ENCODE results near the gene NDUFA13.
A peak's percentile ranks its signal among the peaks of the same experiment; 100 is the strongest.

Gene NDUFA13

DNA sequence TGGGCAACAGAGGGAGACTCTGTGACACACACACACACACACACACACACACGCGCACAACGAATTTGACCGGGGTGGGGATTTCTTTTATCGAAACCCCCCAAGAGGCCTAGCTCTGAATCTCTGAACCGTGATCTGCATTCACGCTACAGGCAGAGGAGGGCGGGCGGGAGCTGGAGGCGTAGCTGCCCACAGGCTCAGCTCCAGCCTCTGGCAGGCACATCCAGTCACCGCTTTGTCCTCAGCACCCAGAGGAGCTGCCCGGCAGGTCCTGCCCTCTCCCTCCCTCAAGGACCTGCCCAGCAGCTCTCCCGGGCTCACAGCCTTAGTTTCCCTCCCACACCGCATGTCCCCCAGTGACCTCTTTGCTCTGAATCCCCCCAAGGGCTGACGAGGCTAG is 42.0 kb downstream of the NDUFA13 start:
- Mint-ChIP-seq H3K4me1 (peaks cover 23% of the 10 kb centered on the region), H3K27ac (no peak overlapping the region), H3K9me3 (no peaks in the 10 kb centered on the region), H3K4me3 (no peak overlapping the region), H3K36me3 (no peaks in the 10 kb centered on the region), H3K27me3 (no peaks in the 10 kb centered on the region)

- Mint-ChIP-seq H3K4me3 (no peak overlapping the region), H3K9me3 (no peaks in the 10 kb centered on the region), H3K4me1 (peaks cover 23% of the 10 kb centered on the region), H3K36me3 (no peaks in the 10 kb centered on the region), H3K27me3 (no peaks in the 10 kb centered on the region), H3K27ac (no peak overlapping the region)
Observed at GRCh38 chr19:19558636-19559035, 42.6 kb downstream of the NDUFA13 start.

DNA sequence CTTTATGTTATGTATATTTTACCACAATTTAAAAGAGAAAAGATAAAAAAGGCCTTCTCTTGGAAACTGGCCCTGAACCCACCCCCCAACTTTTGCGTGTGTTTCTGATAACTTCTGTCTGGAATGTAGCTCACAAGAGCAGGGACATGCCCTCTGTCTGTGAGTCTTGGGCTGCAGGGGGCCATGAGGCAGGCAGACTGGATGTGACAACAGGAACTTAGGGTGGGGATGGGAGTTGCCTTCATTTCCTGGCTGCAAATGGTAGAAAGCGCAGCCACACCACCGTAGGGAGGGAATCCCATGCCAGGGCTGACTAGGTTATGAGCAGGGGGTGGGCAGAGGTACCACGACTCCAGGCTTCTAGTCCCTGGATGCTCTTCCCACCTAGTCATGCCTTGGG is 43.9 kb downstream of the NDUFA13 start:
- no peak overlapping the region for H3K27ac Mint-ChIP-seq
- no peaks in the 10 kb centered on the region for H3K27me3 Mint-ChIP-seq
- H3K4me1 Mint-ChIP-seq = peaks cover 18% of the 10 kb centered on the region
- H3K4me3 Mint-ChIP-seq = no peak overlapping the region
- peaks cover under 1% of the 10 kb centered on the region for H3K36me3 Mint-ChIP-seq
- H3K9me3 Mint-ChIP-seq = no peaks in the 10 kb centered on the region

- Mint-ChIP-seq H3K4me1 (peaks cover 18% of the 10 kb centered on the region), H3K4me3 (no peak overlapping the region), H3K36me3 (peaks cover 3% of the 10 kb centered on the region), H3K27ac (no peak overlapping the region), H3K27me3 (no peaks in the 10 kb centered on the region), H3K9me3 (no peaks in the 10 kb centered on the region)
Observed at GRCh38 chr19:19561946-19562664, 46.1 kb downstream of the NDUFA13 start.

DNA sequence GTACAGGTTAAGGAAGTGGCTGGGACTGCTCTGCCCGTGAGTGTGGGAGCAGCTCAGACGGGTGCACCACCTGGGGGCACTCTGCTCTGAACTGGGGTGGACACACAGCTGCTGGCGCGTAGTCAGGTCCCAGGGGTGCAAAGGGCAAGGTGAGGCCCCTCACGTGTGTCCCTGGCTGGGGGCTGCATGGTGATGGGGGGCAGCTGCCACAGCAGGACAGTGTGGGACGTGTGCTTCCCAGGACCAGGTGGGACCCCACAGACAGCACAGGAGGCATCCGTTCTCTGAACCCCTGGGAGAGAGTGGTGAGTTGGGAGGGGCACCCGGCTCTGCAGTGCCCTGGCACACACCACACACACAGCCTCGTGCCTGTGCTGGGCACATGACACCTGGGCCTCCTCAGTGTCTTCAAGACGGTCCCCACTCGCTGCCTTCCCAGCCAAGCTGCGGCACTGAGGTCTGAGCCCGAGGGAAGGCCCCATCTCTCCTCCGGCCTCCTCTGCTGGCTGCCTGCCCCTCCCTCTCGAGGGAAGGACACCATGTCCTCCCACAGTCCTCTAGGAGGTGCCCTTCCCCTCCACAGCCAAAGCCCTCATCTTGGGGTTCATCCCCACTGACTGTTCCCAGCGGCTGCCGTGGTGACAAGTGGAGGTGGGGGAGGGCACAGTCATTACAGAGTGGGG is 46.8 kb downstream of the NDUFA13 start:
- Mint-ChIP-seq H3K9me3 (no peaks in the 10 kb centered on the region), H3K36me3 (peaks cover 3% of the 10 kb centered on the region), H3K4me1 (peaks cover 18% of the 10 kb centered on the region), H3K27ac (no peak overlapping the region), H3K27me3 (no peaks in the 10 kb centered on the region), H3K4me3 (no peak overlapping the region)

- no peaks in the 10 kb centered on the region for H3K27me3 Mint-ChIP-seq
- H3K4me3 Mint-ChIP-seq = no peak overlapping the region
- H3K4me1 Mint-ChIP-seq = peaks cover 18% of the 10 kb centered on the region
- H3K27ac Mint-ChIP-seq = no peak overlapping the region
- H3K36me3 Mint-ChIP-seq = peaks cover 3% of the 10 kb centered on the region
- H3K9me3 Mint-ChIP-seq = no peaks in the 10 kb centered on the region
Observed at GRCh38 chr19:19563348-19563848, 47.4 kb downstream of the NDUFA13 start.

GRCh38 chr19:19566306-19566705 is 50.3 kb downstream of the NDUFA13 start:
- no peak overlapping the region for H3K4me3 Mint-ChIP-seq
- peaks cover 10% of the 10 kb centered on the region for H3K36me3 Mint-ChIP-seq
- H3K27ac Mint-ChIP-seq = no peak overlapping the region
- H3K9me3 Mint-ChIP-seq = no peaks in the 10 kb centered on the region
- H3K4me1 Mint-ChIP-seq = no peaks in the 10 kb centered on the region
- no peaks in the 10 kb centered on the region for H3K27me3 Mint-ChIP-seq

GRCh38 chr19:19567391-19567790 is 51.4 kb downstream of the NDUFA13 start:
- Mint-ChIP-seq H3K27me3 (no peaks in the 10 kb centered on the region), H3K4me3 (no peak overlapping the region), H3K27ac (peak overlapping the region; percentile 51), H3K4me1 (no peaks in the 10 kb centered on the region), H3K36me3 (peaks cover 10% of the 10 kb centered on the region), H3K9me3 (no peaks in the 10 kb centered on the region)

DNA sequence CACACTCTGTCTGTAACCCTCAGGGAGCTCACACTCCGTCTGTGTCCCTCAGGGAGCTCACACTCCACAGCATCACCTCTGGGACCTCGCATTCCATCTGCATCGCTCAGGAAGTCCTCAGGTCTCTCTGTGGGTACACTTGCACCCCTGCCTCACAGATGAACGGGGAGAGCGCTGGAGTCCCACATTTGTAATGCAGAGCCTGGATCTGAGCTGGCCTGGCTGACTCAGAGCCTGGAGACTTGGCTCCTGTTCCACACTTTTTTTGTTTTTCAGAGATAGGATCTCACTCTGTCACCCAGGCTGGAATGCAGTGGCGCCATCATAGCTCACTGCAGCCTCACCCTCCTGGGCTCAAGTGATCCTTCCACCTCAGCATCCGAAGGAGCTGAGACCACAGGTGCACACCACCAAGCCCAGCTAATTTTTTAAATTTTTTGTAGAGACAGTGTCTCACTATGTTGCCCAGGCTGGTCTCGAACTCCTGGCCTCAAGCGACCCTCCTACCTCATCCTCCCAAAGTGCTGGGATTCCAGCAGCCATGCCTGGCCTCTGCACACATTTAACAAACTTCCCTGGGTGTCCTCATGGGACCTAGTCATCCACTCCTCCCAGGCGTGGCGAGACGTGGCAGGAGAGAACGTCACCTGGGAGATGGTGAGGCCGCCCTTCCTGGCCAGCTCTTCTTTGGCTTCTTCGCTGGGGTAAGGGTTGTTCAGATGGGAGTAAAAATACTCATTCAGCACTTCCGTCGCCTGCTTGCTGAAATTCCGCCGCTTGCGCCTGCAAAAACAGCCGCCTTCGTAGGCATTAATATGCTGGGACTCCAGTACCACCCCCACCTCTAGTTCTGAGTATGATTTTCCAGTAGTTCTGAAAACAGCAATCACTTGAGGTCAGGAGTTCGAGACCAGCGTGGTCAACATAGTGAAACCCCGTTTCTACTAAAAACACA is 53.1 kb downstream of the NDUFA13 start:
- Mint-ChIP-seq H3K27me3 (no peaks in the 10 kb centered on the region), H3K9me3 (no peaks in the 10 kb centered on the region), H3K4me3 (no peak overlapping the region), H3K27ac (no peak overlapping the region), H3K4me1 (no peaks in the 10 kb centered on the region), H3K36me3 (peaks cover 10% of the 10 kb centered on the region)

DNA sequence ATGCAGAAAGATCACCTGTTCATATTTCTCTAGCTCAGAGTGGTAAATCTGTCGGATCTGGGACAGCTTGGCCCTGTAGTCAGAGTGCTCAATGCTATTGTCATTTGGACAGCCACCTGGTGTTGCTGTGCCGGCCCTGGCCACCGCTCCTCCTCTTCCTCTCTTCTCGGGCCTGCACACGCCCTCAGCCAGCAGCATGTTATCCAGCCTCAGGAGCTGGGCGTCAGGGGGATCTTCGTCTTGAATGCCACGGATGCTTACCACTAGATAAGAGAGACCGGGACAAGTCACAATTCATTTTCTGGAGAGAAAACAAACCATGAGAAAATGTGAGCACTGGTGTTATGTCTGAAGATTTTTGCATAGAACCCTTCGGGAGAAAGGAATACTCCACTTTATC is 54.5 kb downstream of the NDUFA13 start:
- Mint-ChIP-seq H3K4me1 (no peaks in the 10 kb centered on the region), H3K27me3 (no peaks in the 10 kb centered on the region), H3K27ac (no peak overlapping the region), H3K9me3 (no peaks in the 10 kb centered on the region), H3K4me3 (no peak overlapping the region), H3K36me3 (peaks cover 7% of the 10 kb centered on the region)

DNA sequence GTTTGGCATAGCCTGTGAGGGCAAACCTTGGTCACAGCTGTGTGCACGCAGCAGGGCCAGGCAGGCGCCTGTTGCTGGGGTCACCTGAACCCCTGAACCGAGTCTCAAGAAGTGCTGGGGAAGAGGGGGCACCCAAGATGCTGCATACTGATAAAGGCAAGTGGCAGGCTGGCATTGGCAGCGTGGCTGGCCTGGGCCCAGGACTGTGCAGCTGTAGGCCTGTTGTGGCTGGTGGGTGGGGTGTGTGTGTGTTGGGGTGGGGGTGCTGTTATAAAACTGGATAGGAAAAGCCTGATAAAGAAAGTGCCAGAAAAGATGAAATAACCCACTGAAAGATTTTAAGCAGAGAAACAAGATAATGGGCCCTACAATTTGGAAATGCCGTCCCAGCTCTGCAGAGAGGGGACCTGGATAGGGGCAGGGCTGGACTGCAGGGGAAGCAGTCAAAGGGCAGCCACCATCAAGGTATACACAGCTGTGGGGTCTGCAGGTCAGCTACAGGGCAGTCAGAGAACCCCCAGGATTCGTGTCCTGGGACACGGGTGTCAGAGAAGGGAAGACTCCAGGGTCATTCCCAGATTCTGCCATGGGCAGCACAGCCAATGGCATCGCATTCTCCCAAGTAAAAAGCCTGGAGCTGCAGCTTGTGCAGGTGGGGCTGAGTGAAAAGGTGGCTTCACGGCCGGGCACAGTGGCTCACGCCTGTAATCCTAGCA is 55.2 kb downstream of the NDUFA13 start:
- Mint-ChIP-seq H3K27ac (no peak overlapping the region), H3K27me3 (no peaks in the 10 kb centered on the region), H3K4me1 (no peaks in the 10 kb centered on the region), H3K9me3 (no peaks in the 10 kb centered on the region), H3K4me3 (no peak overlapping the region), H3K36me3 (peaks cover 7% of the 10 kb centered on the region)

GRCh38 chr19:19575411-19575810 is 59.4 kb downstream of the NDUFA13 start:
- no peaks in the 10 kb centered on the region for H3K9me3 Mint-ChIP-seq
- no peak overlapping the region for H3K4me3 Mint-ChIP-seq
- peaks cover 3% of the 10 kb centered on the region for H3K36me3 Mint-ChIP-seq
- no peaks in the 10 kb centered on the region for H3K4me1 Mint-ChIP-seq
- no peak overlapping the region for H3K27ac Mint-ChIP-seq
- H3K27me3 Mint-ChIP-seq = no peaks in the 10 kb centered on the region

All from activated naive CD4-positive, alpha-beta T cell treated with anti-CD3 and anti-CD28 coated beads, Interleukin-2, amount 50 U/mL, for 24 hours (primary cell).